Activated CD8-positive, alpha-beta memory T cell treated with anti-CD3 and anti-CD28 coated beads for 1 hour (primary cell): ENCODE measurements around the gene SETD9.

Experiments
- DNase-seq, 2 donors: peaks; one replicate each; pipeline ENCODE4 v3.0.0-alpha.2; 2020; ENCODE audit warnings: low read depth in 1 of 2; ENCODE audit errors: extremely low read depth in 1 of 2

The SETD9 gene

GRCh38 chr5:56909294-56910209 is at the start of gene SETD9:
SETD9 (plus strand) TSS chr5:56909596; CDS start chr5:56909646, 50 bp downstream.
- peak; percentile 73 to 80 for DNase-seq

GRCh38 chr5:56861893-56862485 is 47.4 kb upstream of the SETD9 start:
- no peak for DNase-seq

- DNase-seq = no peak
These were observed 46.5 kb upstream of the SETD9 start for GRCh38 chr5:56862909-56863308.

GRCh38 chr5:56871777-56872176 is 37.6 kb upstream of the SETD9 start:
- DNase-seq = no peak

GRCh38 chr5:56873056-56873455 is 36.3 kb upstream of the SETD9 start:
- no peak for DNase-seq

- no peak for DNase-seq
These were observed 33.1 kb upstream of the SETD9 start for GRCh38 chr5:56876327-56876726.

GRCh38 chr5:56881571-56881970 is 27.8 kb upstream of the SETD9 start:
- DNase-seq = no peak

GRCh38 chr5:56893251-56893951 is 16.0 kb upstream of the SETD9 start:
- no peak for DNase-seq

- no peak for DNase-seq
These were observed 12.6 kb upstream of the SETD9 start for GRCh38 chr5:56896763-56897162.

- DNase-seq = no peak
These were observed 11.2 kb upstream of the SETD9 start for GRCh38 chr5:56898213-56898612.

GRCh38 chr5:56900395-56900794 is 9.0 kb upstream of the SETD9 start:
- no peak for DNase-seq

- DNase-seq = no peak
These were observed 8.4 kb upstream of the SETD9 start for GRCh38 chr5:56900858-56901578.

GRCh38 chr5:56908942-56909293 is 478 bp upstream of the SETD9 start:
- peak in 1 of 2 donors; percentile 11 for DNase-seq

- peak in 1 of 2 donors; percentile 3 for DNase-seq
These were observed 992 bp downstream of the SETD9 start for GRCh38 chr5:56910210-56910965.

- no peak for DNase-seq
These were observed 4.4 kb downstream of the SETD9 start for GRCh38 chr5:56913766-56914165.

- no peak for DNase-seq
These were observed 5.3 kb downstream of the SETD9 start for GRCh38 chr5:56914678-56915077.

- DNase-seq = no peak
These were observed 8.1 kb downstream of the SETD9 start for GRCh38 chr5:56917534-56917933.

GRCh38 chr5:56918054-56918453 is 8.7 kb downstream of the SETD9 start:
- DNase-seq = no peak

- DNase-seq = no peak
These were observed 10.7 kb downstream of the SETD9 start for GRCh38 chr5:56919942-56920662.

- no peak for DNase-seq
These were observed 13.5 kb downstream of the SETD9 start for GRCh38 chr5:56922922-56923321.
